Smooth muscle cell (in vitro differentiated cells): Measurements from ENCODE around the gene OR7C1. TPM values are rescaled to one million over a fixed set of nuclear protein-coding genes. Genes with fewer than 3 reads are reported as not detected.

Experiments used
- DNase-seq: peaks from one replicate; lab custom pipeline; 2025; ENCODE audit not compliant: unreplicated experiment; lab: John Stamatoyannopoulos, UW
- H2AFZ ChIP-seq: fragments of 200-600 bp; sonication (generic); 2 replicates; pipeline ENCODE4 v1.6.0; 2016; ENCODE audit warnings: antibody characterized with exemption, low read depth, mild to moderate bottlenecking
- H3F3A ChIP-seq: fragments of 200-600 bp; sonication (generic); 2 replicates; pipeline ENCODE4 v1.6.0; 2017; ENCODE audit warnings: antibody characterized with exemption, low read depth
- H3K27ac ChIP-seq: fragments of 200-600 bp; sonication (generic); 2 replicates; pipeline ENCODE4 v1.5.1; 2016; ENCODE audit warnings: low read depth, mild to moderate bottlenecking
- H3K27me3 ChIP-seq: fragments of 200-600 bp; sonication (generic); 2 replicates; pipeline ENCODE4 v1.6.1; 2016; ENCODE audit warnings: low read depth, mild to moderate bottlenecking
- H3K36me3 ChIP-seq: fragments of 200-600 bp; sonication (generic); 2 replicates; pipeline ENCODE4 v1.5.1; 2016; ENCODE audit warnings: low read depth
- H3K4me1 ChIP-seq: fragments of 200-600 bp; sonication (generic); 2 replicates; pipeline ENCODE4 v1.5.1; 2016; ENCODE audit warnings: low read depth
- H3K4me2 ChIP-seq: fragments of 200-600 bp; sonication (generic); 2 replicates; pipeline ENCODE4 v1.6.0; 2016; ENCODE audit warnings: mild to moderate bottlenecking
- H3K4me3 ChIP-seq: fragments of 200-600 bp; sonication (generic); 2 replicates; pipeline ENCODE4 v1.5.1; 2016; ENCODE audit warnings: mild to moderate bottlenecking
- H3K79me2 ChIP-seq: fragments of 200-600 bp; sonication (generic); 2 replicates; pipeline ENCODE4 v1.6.0; 2016; ENCODE audit warnings: low read depth, mild to moderate bottlenecking
- H3K9ac ChIP-seq: fragments of 200-600 bp; sonication (generic); 2 replicates; pipeline ENCODE4 v1.6.0; 2016; ENCODE audit warnings: low read depth
- H3K9me3 ChIP-seq: fragments of 200-600 bp; sonication (generic); replicated peaks from 2 replicates; pipeline ENCODE4 v1.5.1; 2016; ENCODE audit warnings: low read depth
- H4K20me1 ChIP-seq: fragments of 200-600 bp; sonication (generic); 2 replicates; pipeline ENCODE4 v1.6.0; 2016; ENCODE audit warnings: low read depth
- WGBS: methylation state at CpG from one replicate; pipeline ENCODE4 v1.1.7; 2016; ENCODE audit warnings: low lambda C conversion rate; 5-methylcytosine and 5-hydroxymethylcytosine counted together
- polyA plus RNA-seq: library from polyadenylated mRNA; unstranded; fragments of >200 nt; fragmentation: Nextera tagmentation; extraction: Ambion mirVana; gene quantifications from 2 replicates; pipeline ENCODE4 v1.2.1, GENCODE V29; 2016
- total RNA-seq: library from RNA; depleted of rRNA; stranded (reverse); fragments of >200 nt; gene quantifications from 2 replicates; pipeline ENCODE4 v1.2.3, GENCODE V29; 2014
- TF ChIP-seq, protein P1 (sequence below): fragments of 200-600 bp; sonication (generic); IDR thresholded peaks from 2 replicates; pipeline ENCODE4 v1.5.1; 2017; ENCODE audit warnings: borderline replicate concordance, mild to moderate bottlenecking, antibody characterized with exemption; ENCODE audit not compliant: insufficient read depth, poor library complexity, severe bottlenecking

The OR7C1 gene
- total and polyA plus RNA-seq, 2 experiments from 2014 or later: not detected

DNA sequence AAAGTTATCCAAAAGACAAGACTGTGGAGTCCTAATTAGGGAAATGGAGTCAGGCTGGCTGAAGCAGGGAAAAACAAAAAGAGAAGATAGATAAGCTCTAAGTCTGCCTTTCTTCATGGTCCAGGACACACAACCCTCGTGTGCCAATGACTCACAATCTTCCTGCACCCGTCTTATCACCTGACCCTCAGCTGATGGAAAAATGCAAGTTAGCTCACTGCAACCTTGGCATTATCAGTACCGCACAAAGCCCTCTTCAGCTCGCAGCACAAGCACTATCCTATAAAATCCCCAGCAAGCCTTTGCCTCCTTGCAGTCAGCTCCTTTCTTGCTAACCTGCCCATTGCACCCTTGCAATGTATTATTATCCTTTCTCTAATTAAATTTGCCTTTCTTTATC lies 4.3 kb downstream of the OR7C1 start:
- TF ChIP-seq, protein P1, sequence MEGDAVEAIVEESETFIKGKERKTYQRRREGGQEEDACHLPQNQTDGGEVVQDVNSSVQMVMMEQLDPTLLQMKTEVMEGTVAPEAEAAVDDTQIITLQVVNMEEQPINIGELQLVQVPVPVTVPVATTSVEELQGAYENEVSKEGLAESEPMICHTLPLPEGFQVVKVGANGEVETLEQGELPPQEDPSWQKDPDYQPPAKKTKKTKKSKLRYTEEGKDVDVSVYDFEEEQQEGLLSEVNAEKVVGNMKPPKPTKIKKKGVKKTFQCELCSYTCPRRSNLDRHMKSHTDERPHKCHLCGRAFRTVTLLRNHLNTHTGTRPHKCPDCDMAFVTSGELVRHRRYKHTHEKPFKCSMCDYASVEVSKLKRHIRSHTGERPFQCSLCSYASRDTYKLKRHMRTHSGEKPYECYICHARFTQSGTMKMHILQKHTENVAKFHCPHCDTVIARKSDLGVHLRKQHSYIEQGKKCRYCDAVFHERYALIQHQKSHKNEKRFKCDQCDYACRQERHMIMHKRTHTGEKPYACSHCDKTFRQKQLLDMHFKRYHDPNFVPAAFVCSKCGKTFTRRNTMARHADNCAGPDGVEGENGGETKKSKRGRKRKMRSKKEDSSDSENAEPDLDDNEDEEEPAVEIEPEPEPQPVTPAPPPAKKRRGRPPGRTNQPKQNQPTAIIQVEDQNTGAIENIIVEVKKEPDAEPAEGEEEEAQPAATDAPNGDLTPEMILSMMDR: no peak
- no peaks in the 10 kb centered on the region for H3K79me2 ChIP-seq
- no peaks in the 10 kb centered on the region for H3K27me3 ChIP-seq
- H3F3A ChIP-seq: no peaks in the 10 kb centered on the region
- H2AFZ ChIP-seq: no peak overlapping the region
- no peak for DNase-seq
- H3K4me3 ChIP-seq: no peak overlapping the region
- H3K4me1 ChIP-seq: no peaks in the 10 kb centered on the region
- 68% methylated on average over 4 of the region's 4 CpGs for WGBS
- no peaks in the 10 kb centered on the region for H4K20me1 ChIP-seq
- H3K36me3 ChIP-seq: no peaks in the 10 kb centered on the region
- no peak overlapping the region for H3K9ac ChIP-seq
- no peak overlapping the region for H3K27ac ChIP-seq
- H3K9me3 ChIP-seq: no peaks in the 10 kb centered on the region
- no peak overlapping the region for H3K4me2 ChIP-seq

DNA sequence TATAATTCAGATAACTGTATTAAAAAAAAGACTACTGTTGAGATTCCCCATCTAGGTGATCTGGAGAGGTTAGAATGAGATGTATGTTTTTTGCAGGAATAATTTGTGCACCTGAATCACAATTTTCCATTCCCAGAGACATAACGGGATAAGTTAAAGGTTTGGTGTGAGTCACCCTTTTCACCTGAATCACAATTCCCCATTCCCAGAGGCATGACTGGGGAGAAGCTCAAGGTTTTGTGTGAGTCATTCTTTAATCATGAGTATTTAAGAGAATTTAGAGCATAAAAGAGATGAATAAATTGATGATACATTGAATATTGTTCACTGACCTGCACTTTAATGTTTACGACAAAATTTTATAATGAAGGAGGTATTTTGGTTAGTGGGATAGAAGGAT lies 9.0 kb downstream of the OR7C1 start:
- no peaks in the 10 kb centered on the region for H3K27me3 ChIP-seq
- no peaks in the 10 kb centered on the region for H3F3A ChIP-seq
- H2AFZ ChIP-seq: no peak overlapping the region
- H3K4me3 ChIP-seq: no peak overlapping the region
- no peak overlapping the region for H3K4me2 ChIP-seq
- no peaks in the 10 kb centered on the region for H3K4me1 ChIP-seq
- TF ChIP-seq, protein P1: no peak
- WGBS: 83% methylated on average over 2 of the region's 2 CpGs
- H3K9ac ChIP-seq: no peak overlapping the region
- no peaks in the 10 kb centered on the region for H4K20me1 ChIP-seq
- no peaks in the 10 kb centered on the region for H3K79me2 ChIP-seq
- no peak for DNase-seq
- no peaks in the 10 kb centered on the region for H3K9me3 ChIP-seq
- no peak overlapping the region for H3K27ac ChIP-seq
- H3K36me3 ChIP-seq: no peaks in the 10 kb centered on the region

DNA sequence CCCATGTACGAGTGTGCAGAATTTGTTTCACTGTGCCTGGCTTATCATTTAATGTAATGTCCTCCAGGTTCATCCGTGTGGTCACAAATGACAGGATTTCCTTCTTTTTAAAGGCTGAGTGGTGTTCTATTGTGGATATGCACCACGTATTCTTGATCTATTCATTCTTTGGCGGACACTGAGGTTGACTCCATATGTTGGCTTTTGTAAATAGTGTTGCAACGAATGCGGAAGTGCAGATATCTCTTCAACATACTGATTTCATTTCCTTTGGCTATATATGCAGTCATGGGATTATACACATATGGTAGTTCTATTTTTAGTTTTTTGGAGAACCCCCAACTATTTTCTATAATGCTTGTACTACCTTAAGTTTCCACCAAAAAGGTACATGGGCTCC lies 13.0 kb downstream of the OR7C1 start:
- Histone ChIP-seq H3F3A (no peaks in the 10 kb centered on the region), H3K79me2 (no peaks in the 10 kb centered on the region), H3K4me3 (no peak overlapping the region), H2AFZ (no peak overlapping the region), H3K36me3 (no peaks in the 10 kb centered on the region), H3K9me3 (no peaks in the 10 kb centered on the region), H3K9ac (no peak overlapping the region), H4K20me1 (no peaks in the 10 kb centered on the region), H3K4me1 (no peaks in the 10 kb centered on the region), H3K27ac (no peak overlapping the region), H3K4me2 (no peak overlapping the region), H3K27me3 (no peaks in the 10 kb centered on the region)
- 63% methylated on average over 6 of the region's 6 CpGs for WGBS
- DNase-seq: no peak
- TF ChIP-seq, protein P1: no peak

DNA sequence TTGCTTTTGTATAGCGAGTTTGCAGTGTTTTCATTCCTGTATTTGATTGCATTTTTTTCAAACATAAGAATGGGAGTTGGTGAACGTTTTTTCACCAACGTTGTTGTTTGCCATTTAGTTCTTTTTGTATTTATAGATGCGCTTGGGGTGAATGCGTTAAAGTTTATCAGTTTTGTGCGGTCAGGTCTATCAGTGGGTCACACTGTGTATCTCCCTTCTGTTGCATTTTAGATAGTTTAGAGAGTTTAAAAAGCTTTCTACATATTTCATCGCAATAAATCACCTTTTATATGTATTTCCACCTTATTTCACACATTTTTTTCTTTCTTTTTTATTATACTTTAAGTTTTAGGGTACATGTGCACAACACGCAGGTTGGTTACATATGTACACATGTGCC lies 16.4 kb downstream of the OR7C1 start:
- no peaks in the 10 kb centered on the region for H3K79me2 ChIP-seq
- H3K36me3 ChIP-seq: no peaks in the 10 kb centered on the region
- no peaks in the 10 kb centered on the region for H3K27me3 ChIP-seq
- H3F3A ChIP-seq: no peaks in the 10 kb centered on the region
- H4K20me1 ChIP-seq: no peaks in the 10 kb centered on the region
- no peak overlapping the region for H3K9ac ChIP-seq
- H2AFZ ChIP-seq: no peak overlapping the region
- H3K27ac ChIP-seq: no peak overlapping the region
- WGBS: 76% methylated on average over 8 of the region's 8 CpGs
- no peaks in the 10 kb centered on the region for H3K4me1 ChIP-seq
- TF ChIP-seq, protein P1: no peak
- H3K9me3 ChIP-seq: no peaks in the 10 kb centered on the region
- no peak overlapping the region for H3K4me3 ChIP-seq
- DNase-seq: no peak
- no peak overlapping the region for H3K4me2 ChIP-seq
